K562 (cell line): ENCODE measurements around the gene TPK1. TPM values are rescaled to one million over a fixed set of nuclear protein-coding genes. Genes with fewer than 3 reads are reported as not detected.

Source experiments
- ATAC-seq: fragments of 200-7000 bp; cut with Tn5 transposase; 3 replicates; pipeline ENCODE4 v1.9.1; 2020; ENCODE audit warnings: moderate library complexity
- BruUV-seq: library from RNA; stranded (reverse); fragments of 400-500 nt; replicated peaks from 2 replicates; lab custom pipeline; 2021; lab: Mats Ljungman, UMichigan
- CTCF ChIA-PET: fragments of 300-600 bp; formaldehyde crosslinking; extraction: SDS; loops from one replicate; lab custom pipeline; 2021; ENCODE audit warnings: low intra/inter-chr PET ratio; lab: Yijun Ruan, JAX
- POLR2A ChIA-PET: fragments of 300-600, 350-650 bp; sonication (Branson Sonifier 250); formaldehyde crosslinking; extraction: SDS; loops from one replicate; lab custom pipeline; 2021; ENCODE audit warnings: antibody characterized with exemption, inconsistent platforms; lab: Yijun Ruan, JAX
- DNase-seq, 4 experiments: peaks; one replicate each; pipeline versions ENCODE4 v3.0.0 to v3.0.0-alpha.2; 2011 to 2018; ENCODE audit warnings: low spot score in 3 of 4, mixed read lengths in 3 of 4; ENCODE audit errors: extremely low read depth in 1 of 4
- FAIRE-seq: peaks from 2 replicates; lab custom pipeline; 2011; peaks lifted over from hg19 to GRCh38; lab: Jason Lieb, UNC
- H2AFZ ChIP-seq: 2 replicates; pipeline ENCODE4 v1.6.0; 2011; ENCODE audit warnings: low read depth, low read length, control low read depth, inconsistent platforms
- H3K27ac ChIP-seq: fragments of 200-600 bp; 3 replicates; pipeline ENCODE4 v1.8.0; 2011; ENCODE audit warnings: low read depth, mild to moderate bottlenecking, control low read depth, inconsistent platforms, low read length, moderate library complexity, mixed read lengths; ENCODE audit errors: extremely low read depth
- H3K27me3 ChIP-seq, 2 experiments: fragments of 300-600 bp in 1 of 2; 2 replicates in 1 of 2; 3 replicates in 1 of 2; pipeline versions ENCODE4 v1.6.0 to v1.8.0; 2011; ENCODE audit warnings: inconsistent platforms in 2 of 2, low read length in 2 of 2, mild to moderate bottlenecking in 1 of 2, mixed read lengths in 1 of 2, moderate library complexity in 1 of 2; ENCODE audit not compliant: control insufficient read depth in 2 of 2, insufficient read depth in 2 of 2
- H3K36me3 ChIP-seq: fragments of 300-600 bp; 3 replicates; pipeline ENCODE4 v1.8.0; 2011; ENCODE audit warnings: mild to moderate bottlenecking, low read length, inconsistent platforms; ENCODE audit not compliant: control insufficient read depth, insufficient read depth
- H3K4me1 ChIP-seq, 2 experiments: fragments of 200-600 bp in 1 of 2; replicated peaks in 1 of 2; 2 replicates in 1 of 2; 3 replicates in 1 of 2; pipeline versions ENCODE4 v1.5.1 to v1.8.0; 2011; ENCODE audit warnings: inconsistent platforms in 2 of 2, low read length in 2 of 2, mild to moderate bottlenecking in 1 of 2, mixed read lengths in 1 of 2, moderate library complexity in 1 of 2; ENCODE audit not compliant: control insufficient read depth in 2 of 2, insufficient read depth in 2 of 2
- H3K4me2 ChIP-seq: 2 replicates; pipeline ENCODE4 v1.6.1; 2011; ENCODE audit warnings: low read length, control low read depth, inconsistent platforms, mixed read lengths; ENCODE audit not compliant: insufficient read depth
- H3K4me3 ChIP-seq: fragments of 200-600 bp; sonication (generic), shearing (Covaris generic); 2 replicates; pipeline ENCODE4 v1.5.1; 2016; ENCODE audit warnings: control low read depth, inconsistent platforms
- H3K79me2 ChIP-seq: fragments of 200-600 bp; 3 replicates; pipeline ENCODE4 v1.8.0; 2011; ENCODE audit warnings: low read length, inconsistent platforms; ENCODE audit not compliant: control insufficient read depth, insufficient read depth
- H3K9ac ChIP-seq, 2 experiments: 2 replicates each; pipeline versions ENCODE4 v1.6.0 to v1.6.1; 2011; ENCODE audit warnings: low read depth in 2 of 2, low read length in 2 of 2, control low read depth in 1 of 2, inconsistent platforms in 1 of 2, mild to moderate bottlenecking in 1 of 2, mixed read lengths in 1 of 2; ENCODE audit not compliant: insufficient read depth in 1 of 2
- H3K9me1 ChIP-seq: one replicate; pipeline ENCODE4 v1.6.0; 2011; ENCODE audit warnings: inconsistent platforms, mild to moderate bottlenecking, low read length, moderate library complexity; ENCODE audit not compliant: control insufficient read depth, insufficient read depth
- H3K9me3 ChIP-seq: replicated peaks from 2 replicates; pipeline ENCODE4 v1.5.1; 2011; ENCODE audit warnings: low read depth, low read length, inconsistent platforms; ENCODE audit not compliant: control insufficient read depth, insufficient read depth
- H4K20me1 ChIP-seq: replicated peaks from 2 replicates; pipeline ENCODE4 v1.6.1; 2011; ENCODE audit warnings: low read length, inconsistent platforms, mixed read lengths; ENCODE audit not compliant: control insufficient read depth, insufficient read depth
- BRCA1 ChIP-seq, 2 experiments: fragments of 450-650 bp in 1 of 2; sonication (generic) in 1 of 2; formaldehyde crosslinking in 1 of 2; IDR thresholded peaks; 2 replicates each; pipeline versions ENCODE4 v1.5.0 to v1.6.1; 2017 to 2020; ENCODE audit warnings: mild to moderate bottlenecking in 1 of 2, missing genetic modification reagents in 1 of 2
- C11orf30 ChIP-seq: fragments of 450-650 bp; IDR thresholded peaks from 2 replicates; pipeline ENCODE4 v1.6.1; 2016; ENCODE audit warnings: low read depth, mild to moderate bottlenecking
- ETV1 ChIP-seq: fragments of 450-650 bp; conservative IDR thresholded peaks from 2 replicates; pipeline ENCODE4 v1.6.1; 2016; ENCODE audit warnings: missing genetic modification characterization, control low read depth, low read depth, missing compliant biosample characterization
- FOSL1 ChIP-seq: fragments of 200-800 bp; sonication (Bioruptor generic); conservative IDR thresholded peaks from 2 replicates; pipeline ENCODE4 v1.6.1; 2016; ENCODE audit warnings: missing genetic modification characterization, missing compliant biosample characterization
- HDGF ChIP-seq: fragments of 450-650 bp; IDR thresholded peaks from 2 replicates; pipeline ENCODE4 v1.6.1; 2016
- HMGN3 ChIP-seq: IDR thresholded peaks from 2 replicates; pipeline ENCODE4 v1.6.1; 2011; ENCODE audit warnings: borderline replicate concordance, low read depth, mild to moderate bottlenecking, mixed read lengths, low read length; ENCODE audit not compliant: insufficient read length; ENCODE audit errors: extremely low read depth
- MAFF ChIP-seq: IDR thresholded peaks from 2 replicates; pipeline ENCODE4 v1.6.1; 2012; ENCODE audit warnings: low read length, improper control_type of control experiment
- MAFG ChIP-seq: fragments of 450-650 bp; conservative IDR thresholded peaks from 2 replicates; pipeline ENCODE4 v1.6.1; 2016; ENCODE audit warnings: missing genetic modification characterization, missing compliant biosample characterization
- MAFK ChIP-seq: IDR thresholded peaks from 2 replicates; pipeline ENCODE4 v1.6.1; 2011; ENCODE audit warnings: low read length, improper control_type of control experiment
- NR2C2 ChIP-seq, 2 experiments: fragments of 200-800 bp in 1 of 2; sonication (Bioruptor generic) in 1 of 2; sonication (generic) in 1 of 2; formaldehyde crosslinking in 1 of 2; IDR thresholded peaks; 2 replicates each; pipeline versions ENCODE4 v1.6.1 to v1.8.0; 2016 to 2022; ENCODE audit warnings: mild to moderate bottlenecking in 1 of 2, missing compliant biosample characterization in 1 of 2, missing genetic modification characterization in 1 of 2, missing genetic modification reagents in 1 of 2
- NR4A1 ChIP-seq, 2 experiments: fragments of 250-450 bp in 1 of 2; fragments of 450-650 bp in 1 of 2; sonication (Bioruptor Pico) in 1 of 2; IDR thresholded peaks; 2 replicates each; pipeline versions ENCODE4 v1.4.0 to v1.6.1; 2016 to 2020; ENCODE audit warnings: mild to moderate bottlenecking in 2 of 2, missing compliant biosample characterization in 1 of 2, missing genetic modification characterization in 1 of 2, moderate library complexity in 1 of 2
- NUFIP1 ChIP-seq: fragments of 450-650 bp; IDR thresholded peaks from 2 replicates; pipeline ENCODE4 v1.6.1; 2018; ENCODE audit not compliant: partially characterized antibody
- OTX1 ChIP-seq: fragments of 450-650 bp; formaldehyde crosslinking; IDR thresholded peaks from 2 replicates; pipeline ENCODE4 v1.4.0; 2022; ENCODE audit warnings: mild to moderate bottlenecking
- POLR2H ChIP-seq: IDR thresholded peaks from 2 replicates; pipeline ENCODE4 v1.6.1; 2016; ENCODE audit warnings: missing genetic modification characterization, low read depth, mild to moderate bottlenecking, control low read depth, missing compliant biosample characterization, moderate library complexity
- ZKSCAN8 ChIP-seq: fragments of 200-800 bp; sonication (Bioruptor generic); IDR thresholded peaks from 2 replicates; pipeline ENCODE4 v1.6.1; 2016; ENCODE audit warnings: missing genetic modification characterization, missing compliant biosample characterization
- ZNF140 ChIP-seq: fragments of 250-450 bp; sonication (Bioruptor Pico); IDR thresholded peaks from 2 replicates; pipeline ENCODE4 v1.8.0; 2021; ENCODE audit warnings: moderate library complexity, mild to moderate bottlenecking, inconsistent platforms
- ZNF316 ChIP-seq: fragments of 450-650 bp; IDR thresholded peaks from 2 replicates; pipeline ENCODE4 v1.6.1; 2016
- ZNF766 ChIP-seq: fragments of 200-800 bp; sonication (Bioruptor generic); conservative IDR thresholded peaks from 2 replicates; pipeline ENCODE4 v1.6.1; 2016; ENCODE audit warnings: missing genetic modification characterization, missing compliant biosample characterization
- WGBS: fragments of 100-300 bp; shearing (Covaris generic); methylation state at CpG from one replicate; pipeline ENCODE4 v1.1.6; 2016; ENCODE audit warnings: low coverage, mixed read lengths; ENCODE audit not compliant: insufficient coverage; ENCODE audit errors: missing lambda C conversion rate; 5-methylcytosine and 5-hydroxymethylcytosine counted together
- in situ Hi-C: fragments of 300-500 bp; cut with MboI; formaldehyde crosslinking; loops from 4 replicates; pipeline ENCODE4 v1.15.0; 2018; ENCODE audit warnings: inconsistent platforms, mixed read lengths
- intact Hi-C: fragments of 100-400 bp; cut with micrococcal nuclease; formaldehyde crosslinking; loops from 2 replicates; pipeline ENCODE4 v1.14.2; 2022
- polyA plus RNA-seq, 8 experiments: library from polyadenylated mRNA; depleted of rRNA in 4 of 8; stranded (reverse) in 5 of 8; unstranded in 3 of 8; fragments of >200 nt; fragmentation: Nextera tagmentation in 2 of 8; fragmentation: Illumina TruSeq in 1 of 8; extraction: Ambion mirVana in 2 of 8; extraction: Trizol in 1 of 8; gene quantifications; 2 replicates each; pipeline versions ENCODE4 v1.2.1 to v1.2.3, GENCODE V29; 2011 to 2014; ENCODE audit warnings: inconsistent platforms in 1 of 8, missing spikeins in 1 of 8
- total RNA-seq, 7 experiments: library from RNA; depleted of rRNA in 6 of 7; stranded (reverse); fragments of >200 nt in 6 of 7; fragmentation: Illumina TruSeq in 2 of 7; extraction: Trizol in 2 of 7; gene quantifications; 2 replicates each; pipeline versions ENCODE4 v1.2.1 to v1.2.3, GENCODE V29; 2011 to 2021; ENCODE audit warnings: low replicate concordance in 1 of 7
- TF ChIP-seq, protein P1 (sequence below), 2 experiments: fragments of 450-650 bp in 1 of 2; sonication (generic) in 1 of 2; formaldehyde crosslinking in 1 of 2; IDR thresholded peaks in 1 of 2; conservative IDR thresholded peaks in 1 of 2; 2 replicates each; pipeline versions ENCODE4 v1.6.1 to v1.8.1; 2016 to 2023; ENCODE audit warnings: mild to moderate bottlenecking in 2 of 2, moderate library complexity in 2 of 2, inconsistent platforms in 1 of 2, missing genetic modification reagents in 1 of 2

TPK1 gene
- total and polyA plus RNA-seq, 9 of the 15 experiments (the other 6 are each of a cell fraction or from before 2014, with no cell fraction given): 5.1 to 16.2 (median 9.2) TPM

DNA sequence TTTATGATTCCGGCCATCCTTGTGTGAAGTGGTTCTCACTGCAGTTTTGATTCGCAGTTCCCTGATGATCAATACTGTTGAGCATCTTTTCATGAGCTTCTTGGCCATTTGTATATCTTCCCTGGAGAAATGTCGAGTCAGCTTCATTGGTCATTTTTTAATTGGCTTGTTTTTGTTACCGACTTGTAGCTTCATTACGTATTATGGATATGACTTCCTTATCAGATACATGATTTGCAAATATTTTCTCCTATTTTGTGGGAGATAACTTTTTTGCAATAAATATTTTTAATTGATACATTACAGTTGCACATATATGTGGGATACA lies 27.4 kb upstream of the TPK1 start:
- CTCF ChIA-PET: no interaction called here
- POLR2A ChIA-PET: interaction anchor here (0.7 to 2.2 kb wide), 6 partner anchors 13 to 122 kb away, joined by 3 to 4 read pairs (median 3); partner anchors contain the start of gene TPK1

GRCh38 chr7:144862612-144863319 lies 26.9 kb upstream of the TPK1 start:
- no peak overlapping the region for H3K4me3 ChIP-seq
- H3K36me3 ChIP-seq: no peaks in the 10 kb centered on the region
- no peak overlapping the region for H3K9ac ChIP-seq
- intact Hi-C loops: no loop called here
- H3K27ac ChIP-seq: no peak overlapping the region
- no peaks in the 10 kb centered on the region for H3K27me3 ChIP-seq
- peak in 1 of 4 experiments; percentile 19 for DNase-seq
- H3K79me2 ChIP-seq: no peaks in the 10 kb centered on the region
- H3K4me1 ChIP-seq: 0 out of 5 replicates have a peak, but pooled peaks cover 0 to 10% of the 10 kb centered on the region in 2 experiments
- H3K4me2 ChIP-seq: no peak overlapping the region
- no TSS peak for BruUV-seq
- ATAC-seq: peak; percentile 88
- no peaks in the 10 kb centered on the region for H3K9me1 ChIP-seq
- in situ Hi-C loops: no loop called here
- no peak for FAIRE-seq
- WGBS: 3% methylated on average over 2 of the region's 2 CpGs
- ChIA-PET CTCF (no interaction called here), POLR2A (interaction anchor here (0.7 to 2.2 kb wide), 4 partner anchors 17 to 70 kb away, joined by 3 to 4 read pairs (median 4); partner anchors contain the start of gene TPK1)
- no peak overlapping the region for H2AFZ ChIP-seq
- H4K20me1 ChIP-seq: no peaks in the 10 kb centered on the region
- no peaks in the 10 kb centered on the region for H3K9me3 ChIP-seq
- TF ChIP-seq NR2C2 (CRISPR knock-in tag; IDR thresholded peaks at IDR 0.05) (no peak), NR2C2 (tag; IDR thresholded peaks at IDR 0.05) (peak; percentile 54), POLR2H (peak; percentile 88), HDGF (no peak), MAFG (tag) (no peak), HMGN3 (no peak), ZKSCAN8 (CRISPR knock-in tag) (no peak; the same call in 1 of the 2 replicates), FOSL1 (tag) (peak; percentile 45; the same call in 1 of the 2 replicates), ZNF766 (CRISPR knock-in tag) (peak; percentile 100)
- TF ChIP-seq, protein P1, sequence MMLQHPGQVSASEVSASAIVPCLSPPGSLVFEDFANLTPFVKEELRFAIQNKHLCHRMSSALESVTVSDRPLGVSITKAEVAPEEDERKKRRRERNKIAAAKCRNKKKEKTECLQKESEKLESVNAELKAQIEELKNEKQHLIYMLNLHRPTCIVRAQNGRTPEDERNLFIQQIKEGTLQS (IDR thresholded peaks at IDR 0.05): peak; percentile 93
- TF ChIP-seq, protein P1 (CRISPR knock-in tag; conservative IDR thresholded peaks at IDR 0.05): no peak

More for the DNA sequence above, 27.4 kb upstream of the TPK1 start:
- H3K27me3 ChIP-seq: no peaks in the 10 kb centered on the region
- intact Hi-C loops: no loop called here
- no peak overlapping the region for H2AFZ ChIP-seq
- H3K4me2 ChIP-seq: no peak overlapping the region
- H3K9me1 ChIP-seq: no peaks in the 10 kb centered on the region
- 0 out of 5 replicates have a peak, but pooled peaks cover 0 to 10% of the 10 kb centered on the region in 2 experiments for H3K4me1 ChIP-seq
- TF ChIP-seq C11orf30 (peak; percentile 91), NR4A1 (CRISPR knock-in tag; IDR thresholded peaks at IDR 0.05) (no peak), NR4A1 (tag; IDR thresholded peaks at IDR 0.05) (peak; percentile 13; the same call in 1 of the 2 replicates), NUFIP1 (no peak), MAFK (peak; percentile 69), ZNF316 (peak; percentile 93), MAFF (peak; percentile 70), OTX1 (CRISPR knock-in tag) (no peak), MAFG (tag) (peak; percentile 88), BRCA1 (IDR thresholded peaks at IDR 0.05) (no peak), BRCA1 (CRISPR knock-in tag; IDR thresholded peaks at IDR 0.05) (no peak), ETV1 (tag) (0 out of 2 replicates have a peak, but pooled peaks have one; percentile 4), ZNF140 (CRISPR knock-in tag) (no peak)
- no peaks in the 10 kb centered on the region for H4K20me1 ChIP-seq
- WGBS: 7% methylated on average over 5 of the region's 5 CpGs
- ATAC-seq: no peak
- no peak overlapping the region for H3K4me3 ChIP-seq
- H3K9me3 ChIP-seq: no peaks in the 10 kb centered on the region
- H3K79me2 ChIP-seq: no peaks in the 10 kb centered on the region
- H3K36me3 ChIP-seq: no peaks in the 10 kb centered on the region
- no TSS peak for BruUV-seq
- H3K27ac ChIP-seq: no peak overlapping the region
- DNase-seq: no peak
- no peak for FAIRE-seq
- H3K9ac ChIP-seq: no peak overlapping the region
- in situ Hi-C loops: no loop called here
